Anterior cingulate cortex (tissue), 58 donors: ENCODE results near the gene EP300.
"Not testable (repeated sequence)": the region's sequence is repeated elsewhere in the genome, so short reads cannot be mapped to it uniquely, and the experiment has no call there.

Source experiments
- DNase-seq, 58 donors: peaks; one replicate each; lab custom pipeline; 2025; lab: John Stamatoyannopoulos, UW

The EP300 gene

GRCh38 chr22:41140365-41140957 lies 48.1 kb downstream of the EP300 start:
- DNase-seq = peak in 31 of 58 donors; percentile 1 to 53 (median 11)

- not testable (repeated sequence) for DNase-seq
These were observed 53.5 kb downstream of the EP300 start for GRCh38 chr22:41145921-41146320.

- DNase-seq = peak in 1 of 58 donors; percentile 5
These were observed 54.2 kb downstream of the EP300 start for GRCh38 chr22:41146573-41146972.

GRCh38 chr22:41147722-41148121 lies 55.3 kb downstream of the EP300 start:
- DNase-seq = no peak

- DNase-seq = no peak
These were observed 60.5 kb downstream of the EP300 start for GRCh38 chr22:41152902-41153301.

- DNase-seq = no peak
These were observed 64.7 kb downstream of the EP300 start for GRCh38 chr22:41157083-41157482.

GRCh38 chr22:41169157-41169556 lies 76.8 kb downstream of the EP300 start:
- no peak for DNase-seq

GRCh38 chr22:41171996-41172395 lies 79.6 kb downstream of the EP300 start:
- no peak for DNase-seq

GRCh38 chr22:41175546-41175945 lies 83.2 kb downstream of the EP300 start:
- no peak for DNase-seq

GRCh38 chr22:41177040-41177621 lies 84.7 kb downstream of the EP300 start:
- peak in 1 of 58 donors; percentile 12 for DNase-seq

GRCh38 chr22:41177622-41178424 lies 85.4 kb downstream of the EP300 start:
- DNase-seq = peak in 2 of 58 donors; percentile 6 to 18

- peak in 49 of 58 donors; percentile 6 to 77 (median 44) for DNase-seq
These were observed 86.1 kb downstream of the EP300 start for GRCh38 chr22:41178425-41178975.

- not testable (repeated sequence) for DNase-seq
These were observed 88.0 kb downstream of the EP300 start for GRCh38 chr22:41180362-41180761.

GRCh38 chr22:41180926-41181325 lies 88.5 kb downstream of the EP300 start:
- DNase-seq = no peak

- no peak for DNase-seq
These were observed 89.2 kb downstream of the EP300 start for GRCh38 chr22:41181349-41182241.

- DNase-seq = no peak
These were observed 92.3 kb downstream of the EP300 start for GRCh38 chr22:41184679-41185078.

- no peak for DNase-seq
These were observed 99.1 kb downstream of the EP300 start for GRCh38 chr22:41191467-41191866.

- DNase-seq = no peak
These were observed 101.4 kb downstream of the EP300 start for GRCh38 chr22:41193829-41194228.

- DNase-seq = peak in 55 of 58 donors; percentile 18 to 87 (median 75)
These were observed 104.9 kb downstream of the EP300 start for GRCh38 chr22:41197038-41197972.
